SK-N-SH treated with all-trans-retinoic acid at 6 μM for 48 hours (cell line): ENCODE measurements around the gene MID1.

Experiments
- ATAC-seq: fragments of 200-7000 bp; cut with Tn5 transposase; 3 replicates; pipeline ENCODE4 v1.9.1; 2020; ENCODE audit warnings: mild to moderate bottlenecking, moderate library complexity
- ARNTL ChIP-seq: fragments of 450-650 bp; formaldehyde crosslinking; IDR thresholded peaks from 2 replicates; pipeline ENCODE4 v1.5.0; 2020; ENCODE audit warnings: low read depth, mild to moderate bottlenecking, moderate library complexity, borderline replicate concordance
- CREB5 ChIP-seq: fragments of 250-450 bp; sonication (Bioruptor Pico); IDR thresholded peaks from 2 replicates; pipeline ENCODE4 v1.5.1; 2020; ENCODE audit warnings: low read depth, mild to moderate bottlenecking, moderate library complexity
- CSRNP3 ChIP-seq: fragments of 250-450 bp; sonication (Bioruptor Pico); IDR thresholded peaks from 2 replicates; pipeline ENCODE4 v1.5.1; 2021; ENCODE audit warnings: mild to moderate bottlenecking, moderate library complexity
- ESRRG ChIP-seq: fragments of 250-450 bp; sonication (Bioruptor Pico); IDR thresholded peaks from 2 replicates; pipeline ENCODE4 v1.6.1; 2021; ENCODE audit warnings: mild to moderate bottlenecking
- GLIS3 ChIP-seq: fragments of 250-450 bp; sonication (Bioruptor Pico); IDR thresholded peaks from 2 replicates; pipeline ENCODE4 v1.5.0; 2020; ENCODE audit warnings: mild to moderate bottlenecking, moderate library complexity
- ISL1 ChIP-seq: fragments of 250-450 bp; sonication (Bioruptor Pico); IDR thresholded peaks from 2 replicates; pipeline ENCODE4 v2.1.2; 2022; ENCODE audit warnings: mild to moderate bottlenecking, moderate library complexity
- OSR1 ChIP-seq: fragments of 250-450 bp; sonication (Bioruptor Pico); IDR thresholded peaks from 2 replicates; pipeline ENCODE4 v1.8.0; 2022; ENCODE audit warnings: moderate library complexity, mild to moderate bottlenecking, inconsistent platforms
- PATZ1 ChIP-seq: fragments of 250-450 bp; sonication (Bioruptor Pico); IDR thresholded peaks from 2 replicates; pipeline ENCODE4 v1.8.0; 2020; ENCODE audit warnings: mild to moderate bottlenecking, moderate library complexity, borderline replicate concordance
- POU6F1 ChIP-seq: fragments of 250-450 bp; sonication (Bioruptor Pico); IDR thresholded peaks from 2 replicates; pipeline ENCODE4 v1.8.0; 2021; ENCODE audit warnings: low read depth, mild to moderate bottlenecking, moderate library complexity, borderline replicate concordance
- PPARA ChIP-seq: fragments of 250-450 bp; sonication (Bioruptor Pico); IDR thresholded peaks from 2 replicates; pipeline ENCODE4 v1.5.0; 2020; ENCODE audit warnings: mild to moderate bottlenecking, borderline replicate concordance
- SNAI2 ChIP-seq: fragments of 250-450 bp; sonication (Bioruptor Pico); IDR thresholded peaks from 2 replicates; pipeline ENCODE4 v1.5.0; 2020; ENCODE audit warnings: mild to moderate bottlenecking, moderate library complexity
- TCF4 ChIP-seq: fragments of 250-450 bp; sonication (Bioruptor Pico); IDR thresholded peaks from 2 replicates; pipeline ENCODE4 v1.8.0; 2021; ENCODE audit warnings: mild to moderate bottlenecking, moderate library complexity, borderline replicate concordance
- TOX ChIP-seq: fragments of 250-450 bp; sonication (Bioruptor Pico); IDR thresholded peaks from 2 replicates; pipeline ENCODE4 v1.8.0; 2021; ENCODE audit warnings: mild to moderate bottlenecking, moderate library complexity, borderline replicate concordance
- TSHZ2 ChIP-seq: fragments of 250-450 bp; sonication (Bioruptor Pico); IDR thresholded peaks from 2 replicates; pipeline ENCODE4 v1.5.0; 2020; ENCODE audit warnings: mild to moderate bottlenecking, moderate library complexity
- ZC3H10 ChIP-seq: fragments of 250-450 bp; sonication (Bioruptor Pico); IDR thresholded peaks from 2 replicates; pipeline ENCODE4 v1.5.1; 2021; ENCODE audit warnings: mild to moderate bottlenecking, moderate library complexity
- ZFP3 ChIP-seq: fragments of 250-450 bp; sonication (Bioruptor Pico); IDR thresholded peaks from 2 replicates; pipeline ENCODE4 v1.5.0; 2020; ENCODE audit warnings: mild to moderate bottlenecking, moderate library complexity
- ZFP30 ChIP-seq: fragments of 450-650 bp; formaldehyde crosslinking; IDR thresholded peaks from 2 replicates; pipeline ENCODE4 v1.5.0; 2022; ENCODE audit warnings: mild to moderate bottlenecking, moderate library complexity
- ZNF70 ChIP-seq: fragments of 450-650 bp; formaldehyde crosslinking; IDR thresholded peaks from 2 replicates; pipeline ENCODE4 v1.5.0; 2020; ENCODE audit warnings: mild to moderate bottlenecking, moderate library complexity
- ZNF8 ChIP-seq: fragments of 450-650 bp; formaldehyde crosslinking; IDR thresholded peaks from 2 replicates; pipeline ENCODE4 v1.5.0; 2020; ENCODE audit warnings: mild to moderate bottlenecking, moderate library complexity

Gene MID1

GRCh38 chrX:10568428-10568827 is 52.0 kb downstream of the MID1 start:
- ATAC-seq, result no peak
- TF ChIP-seq ZNF70, result no peak
- no peak for TF ChIP-seq ISL1 (CRISPR knock-in tag)
- TF ChIP-seq TCF4 (CRISPR knock-in tag), result no peak
- no peak for TF ChIP-seq PATZ1 (CRISPR knock-in tag)
- no peak for TF ChIP-seq ZC3H10 (CRISPR knock-in tag)
- TF ChIP-seq ESRRG (CRISPR knock-in tag), result no peak
- no peak for TF ChIP-seq CREB5 (CRISPR knock-in tag)
- no peak for TF ChIP-seq ZNF8
- TF ChIP-seq ZFP3, result no peak
- no peak for TF ChIP-seq GLIS3 (CRISPR knock-in tag)
- no peak for TF ChIP-seq ARNTL (CRISPR knock-in tag)
- no peak for TF ChIP-seq ZFP30 (CRISPR knock-in tag)
- TF ChIP-seq TSHZ2, result no peak
- TF ChIP-seq TOX (CRISPR knock-in tag), result no peak
- TF ChIP-seq POU6F1 (CRISPR knock-in tag), result no peak
- TF ChIP-seq PPARA (CRISPR knock-in tag), result no peak

GRCh38 chrX:10567136-10567535 is 53.2 kb downstream of the MID1 start:
- ATAC-seq, result no peak
- no peak for TF ChIP-seq SNAI2 (CRISPR knock-in tag)
- TF ChIP-seq ARNTL (CRISPR knock-in tag), result no peak
- no peak for TF ChIP-seq ZNF70
- TF ChIP-seq GLIS3 (CRISPR knock-in tag), result no peak
- TF ChIP-seq ESRRG (CRISPR knock-in tag), result no peak
- TF ChIP-seq OSR1 (CRISPR knock-in tag), result no peak
- no peak for TF ChIP-seq ISL1 (CRISPR knock-in tag)
- no peak for TF ChIP-seq TSHZ2
- no peak for TF ChIP-seq CSRNP3 (CRISPR knock-in tag)
